ENCODE measurements around the gene MXRA7.

GRCh38 chr17:76702941-76703637, 7.7 kb downstream of the MXRA7 start:
- TF ChIP-seq CTCF (IDR thresholded peaks at IDR 0.05; ENCODE audit: extremely low read depth in 1 of 2, insufficient read depth in 1 of 2, low read depth in 1 of 2, low read length in 2 of 2) (no peak), POLR2AphosphoS5 (IDR thresholded peaks at IDR 0.05; ENCODE audit: insufficient read depth, low read depth, low read length) (no peak), MAX (IDR thresholded peaks at IDR 0.05; ENCODE audit: insufficient read depth, insufficient read length) (no peak), POLR2A (IDR thresholded peaks at IDR 0.05; ENCODE audit: low read depth, low read length) (no peak), FOS (IDR thresholded peaks at IDR 0.05; ENCODE audit: borderline replicate concordance, insufficient read depth, low read length) (no peak), JUN (IDR thresholded peaks at IDR 0.05; ENCODE audit: borderline replicate concordance, insufficient read depth, insufficient read length, low read depth) (no peak), EZH2 (IDR thresholded peaks at IDR 0.05; ENCODE audit: borderline replicate concordance, low read depth, low read length, severe bottlenecking) (no peak), MYC (IDR thresholded peaks at IDR 0.05; ENCODE audit: low read depth, low read length) (no peak)
